GM19395 (cell line): ENCODE results near the gene TMCO2.
"Not testable (repeated sequence)": the region's sequence is repeated elsewhere in the genome, so short reads cannot be mapped to it uniquely, and the experiment has no call there.

Source experiments
- ATAC-seq: cut with Tn5 transposase; IDR thresholded peaks from one replicate; pipeline ENCODE4 v1.9.1; 2021; ENCODE audit warnings: mild to moderate bottlenecking, moderate library complexity; ENCODE audit not compliant: unreplicated experiment

Gene TMCO2

DNA sequence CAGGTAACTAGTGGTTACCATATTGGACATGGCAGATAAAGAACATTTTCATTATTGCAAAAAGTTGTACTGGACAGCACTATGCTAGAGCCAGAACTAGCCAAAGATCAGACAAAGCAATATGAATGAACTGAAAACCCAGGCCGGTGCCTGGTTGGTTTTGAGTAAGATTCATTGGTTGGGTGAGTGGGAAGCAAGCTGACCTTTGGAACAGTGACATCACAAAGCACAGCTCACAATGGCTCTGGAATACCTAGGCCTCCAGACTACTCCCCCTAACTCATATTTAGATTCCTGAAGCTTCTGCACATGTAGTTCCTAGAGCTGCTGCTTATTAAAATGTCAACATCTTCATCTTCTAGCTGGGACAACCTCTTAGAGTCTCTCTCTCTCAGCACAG is at the start of gene TMCO2:
TMCO2 (plus strand) TSS at position 283 of the 400 bp plus-strand sequence; CDS start at position 340, 57 bp downstream.
- no peak for ATAC-seq

DNA sequence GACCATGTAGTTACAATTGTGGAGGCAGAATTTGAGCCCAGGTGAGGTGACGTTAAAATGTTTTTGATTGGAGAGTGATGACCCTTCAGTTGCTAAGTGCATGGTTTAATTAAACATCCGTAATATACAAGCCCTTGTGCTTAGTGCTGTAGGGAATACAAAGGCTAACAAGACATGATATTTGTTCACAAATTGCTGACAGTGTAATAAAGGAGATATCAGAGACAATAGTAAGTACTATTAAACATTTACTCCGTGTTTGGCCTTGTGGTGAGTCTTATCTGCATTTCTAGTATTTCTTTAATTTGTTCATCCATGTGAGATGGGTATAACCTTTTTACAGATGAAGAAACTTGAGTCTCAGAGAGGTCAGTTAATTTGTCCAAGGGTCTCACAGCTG is 48.6 kb upstream of the TMCO2 start:
- ATAC-seq: no peak

DNA sequence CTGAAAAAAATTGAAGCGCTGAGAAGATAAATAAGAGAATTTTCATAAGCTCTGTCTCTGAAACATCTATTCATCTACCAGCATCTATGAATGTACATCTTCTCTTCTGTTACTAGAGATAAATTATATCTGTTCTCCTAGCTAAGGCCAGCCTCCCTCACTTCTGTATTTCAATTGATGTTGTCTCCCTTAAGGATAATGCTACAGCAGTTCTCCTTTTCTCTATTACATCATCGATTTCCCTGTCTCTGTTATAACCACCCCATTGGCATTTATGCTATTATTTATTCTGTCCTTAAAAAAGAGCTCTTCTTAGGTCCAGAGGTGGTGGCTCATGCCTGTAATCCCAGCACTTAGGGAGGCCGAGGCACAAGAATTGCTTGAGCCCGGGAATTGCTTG is 42.9 kb upstream of the TMCO2 start:
- ATAC-seq: no peak

DNA sequence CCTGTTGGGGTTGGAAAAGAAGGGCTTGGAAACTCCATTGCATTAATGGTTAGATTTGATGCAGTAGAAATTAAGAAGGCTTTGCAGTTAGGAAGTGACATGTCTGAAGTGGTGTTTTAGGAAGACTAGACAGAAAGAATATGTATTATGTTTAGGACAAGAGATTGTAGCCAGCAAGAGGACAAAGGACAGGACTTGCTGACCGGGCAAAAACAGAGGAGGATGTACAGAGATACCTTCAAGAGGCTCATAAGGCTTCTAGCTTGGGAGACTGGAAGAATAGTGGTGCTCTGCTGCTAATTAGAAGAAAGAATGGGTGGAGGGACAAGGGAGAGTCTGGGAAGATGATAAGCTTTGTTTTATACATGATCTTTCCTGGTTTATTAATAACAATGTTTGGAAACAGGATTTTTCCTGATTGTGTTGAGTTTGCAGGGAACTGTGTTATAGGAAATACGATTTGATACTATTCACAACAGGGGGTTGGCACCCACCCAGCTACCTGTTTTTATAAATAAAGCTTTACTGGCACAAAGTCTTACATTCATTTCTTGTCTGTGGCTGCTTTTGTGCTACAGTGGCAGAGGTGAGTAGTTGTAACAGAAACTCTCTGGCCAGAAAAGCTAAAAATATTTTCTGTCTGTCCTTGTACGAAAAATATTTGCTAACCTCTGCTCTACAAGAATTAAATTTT is 37.1 kb upstream of the TMCO2 start:
- no peak for ATAC-seq

DNA sequence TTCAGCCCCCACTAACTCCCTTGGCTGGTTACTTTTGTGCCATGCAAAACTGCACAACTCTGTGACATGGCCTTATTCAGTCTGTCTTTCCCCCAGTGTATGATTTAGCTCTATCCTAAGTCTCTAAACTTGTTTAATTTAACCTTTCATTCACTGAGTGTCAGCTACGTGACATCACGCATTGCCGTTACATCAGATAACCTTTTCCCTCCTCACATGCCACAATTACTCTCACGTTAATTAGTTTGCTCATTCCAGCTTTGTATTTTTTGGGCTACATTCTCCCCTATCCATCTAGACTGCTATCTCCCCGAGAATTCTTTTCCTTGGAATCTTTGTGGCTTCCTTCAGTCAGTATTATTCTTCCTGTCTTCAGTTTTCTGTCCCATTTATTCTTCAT is 29.4 kb upstream of the TMCO2 start:
- ATAC-seq: no peak

DNA sequence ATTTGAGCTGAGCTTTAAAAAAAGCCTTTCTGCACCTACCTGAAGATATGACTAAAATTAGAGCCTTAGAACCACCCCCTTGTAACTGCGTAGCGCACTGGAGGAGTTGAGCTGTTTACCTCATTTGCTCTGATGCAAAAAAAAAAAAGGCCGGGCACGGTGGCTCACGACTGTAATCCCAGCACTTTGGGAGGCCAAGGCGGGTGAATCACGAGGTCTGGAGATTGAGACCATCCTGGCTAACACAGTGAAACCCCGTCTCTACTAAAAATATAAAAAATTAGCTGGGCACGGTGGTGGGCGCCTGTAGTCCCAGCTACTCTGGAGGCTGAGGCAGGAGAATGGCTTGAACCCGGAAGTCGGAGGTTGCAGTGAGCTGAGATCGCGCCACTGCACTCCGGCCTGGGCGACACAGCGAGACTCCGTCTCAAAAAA is 26.2 kb upstream of the TMCO2 start:
- ATAC-seq: not testable (repeated sequence)

DNA sequence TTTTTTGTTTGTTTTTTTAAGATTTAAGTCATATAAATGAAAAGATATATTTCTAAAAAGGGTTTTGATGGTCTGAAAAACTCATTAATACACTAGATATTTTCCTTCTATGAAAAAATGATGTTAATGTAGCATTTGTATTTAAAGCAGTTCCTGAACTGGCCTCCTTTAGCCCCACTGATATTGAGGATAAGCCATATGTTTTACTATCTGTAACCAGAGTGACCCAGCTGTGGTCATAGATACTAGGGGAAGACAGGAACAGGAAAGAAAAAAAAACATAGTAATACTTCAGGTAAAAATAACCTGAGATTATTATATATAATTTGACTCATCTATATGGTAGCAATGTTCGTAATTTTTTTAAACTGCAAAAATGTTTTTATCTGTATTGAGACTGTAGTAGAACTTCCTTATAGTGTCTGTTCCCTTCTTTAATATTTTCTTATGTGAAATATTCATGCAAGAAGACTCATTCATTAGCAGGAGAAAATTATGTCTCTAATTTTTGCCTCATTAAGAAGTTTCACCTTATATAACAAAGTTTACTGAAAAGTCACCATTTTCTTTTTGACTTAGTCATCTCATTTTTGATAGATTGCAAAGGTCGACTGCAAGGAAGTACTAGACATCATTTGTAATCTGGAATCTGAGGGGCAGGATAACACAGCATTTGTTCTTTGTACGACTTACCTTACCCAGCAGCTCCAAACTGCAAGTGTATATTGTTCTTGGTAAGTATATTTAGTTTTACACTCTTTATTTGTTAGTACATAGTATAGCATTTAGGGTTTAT is 25.6 kb upstream of the TMCO2 start:
- ATAC-seq: no peak

DNA sequence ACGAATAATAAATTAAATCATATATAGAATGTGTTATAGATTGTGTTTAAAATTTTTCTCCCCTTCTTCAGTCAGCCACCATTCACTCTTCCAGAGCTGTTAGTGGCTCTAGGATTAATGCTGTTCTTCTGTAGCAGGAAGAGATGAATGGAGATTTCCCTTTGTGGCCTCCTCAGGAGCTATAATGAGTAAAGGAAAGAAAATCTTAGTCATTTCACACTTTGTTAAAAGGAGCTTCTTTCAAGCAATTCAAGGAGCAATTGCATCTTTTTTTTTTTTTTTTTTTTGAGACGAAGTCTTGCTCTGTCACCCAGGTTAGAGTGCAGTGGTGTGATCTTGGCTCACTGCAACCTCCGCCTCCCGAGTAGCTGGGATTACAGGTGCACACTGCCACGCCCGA is 23.7 kb upstream of the TMCO2 start:
- ATAC-seq: no peak

DNA sequence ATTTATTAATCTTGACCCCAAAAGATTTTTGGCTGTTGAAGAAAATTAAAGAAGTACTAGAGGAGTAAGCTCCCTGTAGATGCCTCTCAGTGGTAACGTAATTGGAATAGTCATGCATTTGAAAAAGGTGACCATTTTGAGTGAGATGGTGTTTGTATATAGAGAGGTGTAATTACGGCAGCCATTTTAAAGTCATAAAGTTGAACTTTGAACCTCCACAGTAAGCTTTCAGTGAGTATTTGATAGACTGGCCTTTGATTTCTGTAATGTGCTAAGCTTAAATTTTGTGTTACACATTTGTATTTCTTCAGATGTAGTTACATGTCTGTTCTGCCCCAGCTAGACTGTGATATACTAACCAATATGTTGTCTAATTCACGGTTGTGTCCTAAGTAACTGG is 21.5 kb upstream of the TMCO2 start:
- no peak for ATAC-seq

DNA sequence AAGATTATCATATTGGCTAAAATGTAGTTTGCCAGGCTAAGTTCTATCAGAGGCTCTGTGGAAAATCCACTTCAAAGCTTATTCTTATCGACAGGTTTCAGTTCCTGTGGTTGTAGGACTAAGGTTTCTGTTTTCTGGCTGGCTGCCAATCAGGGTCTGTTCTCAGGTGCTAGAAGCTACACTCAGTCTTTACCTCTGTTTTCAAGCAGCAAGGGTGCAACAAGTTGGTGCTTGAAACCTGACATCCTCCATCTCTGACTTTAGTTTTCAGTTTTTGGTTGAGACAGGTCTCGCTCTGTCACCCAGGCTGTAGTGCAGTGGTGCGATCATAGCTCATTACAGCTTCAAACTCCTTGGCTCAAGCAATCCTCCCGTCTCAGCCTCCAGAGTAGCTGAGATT is 15.3 kb upstream of the TMCO2 start:
- ATAC-seq: peak; percentile 95

DNA sequence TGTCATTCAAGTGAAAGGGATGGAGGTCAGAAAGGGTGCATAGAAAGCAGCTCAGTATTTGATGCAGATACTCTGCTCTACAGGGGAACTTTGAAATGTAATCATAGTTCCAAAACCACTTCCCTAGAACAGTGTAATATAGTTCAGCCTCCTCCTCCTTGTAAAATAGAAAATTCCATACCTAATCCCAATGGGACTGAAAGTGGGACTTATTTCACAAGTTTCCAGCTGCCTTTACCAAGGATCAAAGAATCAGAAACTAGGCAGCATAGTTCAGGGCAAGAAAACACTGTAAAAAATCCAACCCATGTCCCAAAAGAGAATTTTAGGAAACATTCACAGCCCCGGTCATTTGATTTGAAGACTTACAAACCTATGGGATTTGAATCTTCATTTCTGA is 8.1 kb upstream of the TMCO2 start:
- ATAC-seq: no peak

DNA sequence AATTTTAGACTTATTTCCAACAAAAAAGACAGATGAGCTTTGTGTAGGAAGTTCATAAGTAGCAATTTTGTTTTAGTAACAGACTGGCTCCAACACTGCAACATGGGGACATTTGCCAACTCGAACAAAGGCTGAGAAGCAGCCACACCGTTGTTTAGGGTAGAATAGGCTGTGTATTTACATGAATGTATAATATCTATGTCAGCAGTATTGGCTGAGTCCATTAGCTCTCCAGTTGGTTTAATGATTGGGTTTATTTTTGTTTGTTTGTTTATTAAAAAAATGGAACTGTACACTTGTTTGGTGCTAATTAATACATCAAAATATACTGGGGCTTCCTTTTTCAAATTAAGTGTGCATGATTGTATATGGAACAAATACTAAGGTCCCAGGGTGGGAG is 7.3 kb upstream of the TMCO2 start:
- ATAC-seq: no peak

DNA sequence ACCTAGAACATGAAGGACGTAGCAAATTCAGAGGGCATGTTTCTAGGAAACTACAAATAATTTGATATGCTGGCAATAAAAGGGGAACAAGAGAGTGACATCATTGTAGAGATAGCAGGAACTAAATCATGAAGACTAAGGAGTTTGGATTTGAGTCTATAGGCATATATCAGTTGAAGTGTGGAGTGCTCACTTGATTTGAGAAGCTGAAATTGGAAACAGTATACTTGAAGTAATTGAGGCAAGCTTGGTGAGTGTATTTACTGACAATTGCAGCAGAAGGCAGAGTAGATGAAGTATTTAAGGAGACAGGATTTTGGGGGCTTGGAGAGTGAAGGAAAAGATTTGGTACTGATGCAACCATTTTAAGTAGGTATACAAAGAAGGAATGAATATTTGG is 6.4 kb upstream of the TMCO2 start:
- peak; percentile 6 for ATAC-seq

DNA sequence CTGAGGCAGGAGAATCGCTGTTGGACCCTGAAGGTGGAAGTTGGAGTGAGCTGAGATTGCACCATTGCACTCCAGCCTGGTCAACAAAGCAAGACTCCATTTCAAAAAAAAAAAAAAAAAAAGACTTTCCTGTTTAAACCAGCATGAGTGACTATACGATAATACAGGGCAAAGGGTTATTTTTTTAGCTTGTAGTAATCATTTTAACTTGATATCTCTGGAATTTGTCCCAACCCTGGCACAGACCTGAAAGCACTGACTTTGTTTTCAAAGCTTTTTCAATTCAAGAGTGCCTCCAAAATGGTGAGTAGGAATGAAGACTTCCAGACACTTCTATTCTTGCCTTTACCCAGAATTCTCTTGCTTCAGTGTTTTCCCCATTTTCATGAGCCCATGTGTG is 4.4 kb upstream of the TMCO2 start:
- ATAC-seq: no peak

DNA sequence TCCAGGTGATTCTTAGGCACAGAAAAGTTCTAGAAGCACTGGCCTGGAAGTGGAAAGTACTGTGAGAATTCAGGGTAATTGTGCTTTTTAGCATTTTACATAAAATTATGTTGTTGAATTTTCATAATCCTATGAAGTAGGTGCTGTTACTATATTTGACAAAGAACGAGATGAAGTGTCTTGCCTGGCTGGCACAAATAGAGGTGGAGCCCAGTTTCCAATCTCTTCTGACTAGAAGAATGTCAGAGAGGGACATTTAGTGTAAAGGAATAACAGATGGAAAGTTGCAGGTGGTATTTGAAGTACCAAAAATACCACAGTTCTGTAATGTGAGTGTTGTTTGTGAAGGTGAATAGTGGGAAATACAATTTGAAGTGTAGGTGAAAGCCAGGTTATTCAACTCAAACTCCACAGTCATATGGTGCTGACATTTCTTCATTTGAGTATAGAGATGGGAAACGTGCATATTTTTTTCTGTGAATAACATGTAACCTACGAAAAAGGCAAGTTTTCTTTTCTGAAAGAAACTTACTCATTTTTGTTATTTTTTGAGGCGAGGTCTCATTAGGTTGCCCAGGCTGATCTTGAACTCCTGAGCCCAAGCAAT is 3.5 kb upstream of the TMCO2 start:
- no peak for ATAC-seq

DNA sequence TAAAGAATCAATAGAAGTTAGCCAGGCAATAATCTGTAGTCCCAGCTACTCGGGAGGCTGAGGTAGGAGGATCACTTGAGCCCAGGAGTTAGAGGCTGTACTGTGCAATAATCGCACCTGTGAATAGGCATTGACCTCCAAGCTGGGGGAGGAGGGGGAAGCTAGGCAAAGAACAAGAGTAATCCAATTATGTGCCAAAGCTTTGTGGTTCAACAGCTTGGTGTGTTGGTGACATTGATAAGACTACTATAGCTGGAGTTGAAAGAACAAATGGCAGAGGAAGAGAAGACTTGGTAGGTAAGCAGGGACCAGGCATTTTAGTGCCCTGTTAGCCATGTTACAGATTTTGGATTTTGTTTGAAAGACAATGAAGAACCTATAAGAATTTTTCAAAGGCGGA is 2.1 kb upstream of the TMCO2 start:
- no peak for ATAC-seq

DNA sequence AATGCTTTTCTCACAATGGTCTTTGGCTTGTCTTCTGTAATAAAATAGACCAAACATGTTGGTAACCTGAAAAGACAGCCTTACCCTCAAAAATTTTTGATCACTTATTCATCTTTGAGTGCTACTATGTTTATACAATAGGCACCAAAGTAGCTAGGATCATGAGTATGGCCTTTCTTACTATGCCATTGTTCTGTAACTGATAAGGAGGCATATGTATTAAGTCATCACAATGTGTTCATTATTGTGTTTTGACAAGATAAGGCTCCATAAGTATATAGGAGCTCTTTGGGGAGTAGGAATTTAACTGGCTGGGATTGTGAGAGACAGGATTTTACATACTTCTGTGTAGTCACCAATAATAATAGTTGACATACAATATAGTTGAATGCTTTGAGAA is 675 bp downstream of the TMCO2 start:
- no peak for ATAC-seq

DNA sequence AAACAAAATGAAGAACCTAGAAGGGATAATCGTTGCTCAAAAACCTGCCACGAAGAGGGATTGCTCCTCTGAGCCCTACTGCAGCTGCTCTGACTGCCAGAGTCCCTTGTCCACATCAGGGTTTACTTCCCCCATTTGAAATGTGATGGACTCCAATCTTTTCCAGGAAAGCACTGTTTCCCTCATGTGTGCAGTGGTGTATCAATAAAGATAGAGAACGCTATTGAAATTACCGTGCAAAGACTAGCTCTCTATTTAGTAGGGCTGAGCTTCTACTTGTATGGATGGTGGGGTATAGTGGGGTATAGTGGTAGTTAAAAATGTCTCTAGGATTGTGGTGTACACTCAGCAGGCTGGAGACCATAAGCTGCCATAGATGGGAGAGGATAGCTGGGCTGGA is 3.7 kb downstream of the TMCO2 start:
- no peak for ATAC-seq

DNA sequence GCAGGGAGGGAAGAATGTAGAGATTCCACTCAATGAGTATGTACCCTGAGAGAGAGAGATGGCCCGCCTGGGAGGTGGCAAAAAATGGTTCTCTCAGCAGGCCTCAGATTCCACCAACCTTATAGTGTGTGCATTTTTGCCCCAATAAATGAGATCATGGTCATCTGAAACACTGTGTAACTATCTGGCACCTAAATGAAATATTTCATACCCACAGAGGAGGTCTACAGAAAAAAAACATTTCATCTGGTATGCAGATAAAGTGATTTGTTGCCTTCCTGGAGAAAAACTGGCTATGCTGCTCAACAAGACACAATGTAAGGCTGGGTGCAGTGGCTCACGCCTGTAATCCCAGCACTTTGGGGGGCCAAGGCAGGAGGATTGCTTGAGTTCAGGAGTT is 4.9 kb downstream of the TMCO2 start:
- no peak for ATAC-seq

DNA sequence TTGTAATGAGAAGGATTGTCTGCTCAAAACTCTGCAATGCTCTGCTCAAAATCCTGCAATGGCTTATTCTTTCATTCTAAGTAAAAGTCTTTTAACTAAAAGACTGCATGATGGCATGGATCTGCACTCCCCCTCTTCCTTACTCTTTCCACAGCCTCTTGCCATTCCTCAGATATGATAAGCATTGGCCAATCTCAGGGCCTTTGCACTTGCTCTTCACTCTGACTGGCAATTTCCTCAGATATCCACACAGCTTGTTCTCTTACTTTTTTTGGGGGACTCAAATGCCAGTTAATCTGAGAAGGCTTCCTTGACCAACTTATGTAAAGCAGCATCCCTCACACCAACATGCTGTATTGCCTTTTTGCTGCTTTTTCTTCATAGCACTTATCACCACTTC is 7.5 kb downstream of the TMCO2 start:
- ATAC-seq: no peak

DNA sequence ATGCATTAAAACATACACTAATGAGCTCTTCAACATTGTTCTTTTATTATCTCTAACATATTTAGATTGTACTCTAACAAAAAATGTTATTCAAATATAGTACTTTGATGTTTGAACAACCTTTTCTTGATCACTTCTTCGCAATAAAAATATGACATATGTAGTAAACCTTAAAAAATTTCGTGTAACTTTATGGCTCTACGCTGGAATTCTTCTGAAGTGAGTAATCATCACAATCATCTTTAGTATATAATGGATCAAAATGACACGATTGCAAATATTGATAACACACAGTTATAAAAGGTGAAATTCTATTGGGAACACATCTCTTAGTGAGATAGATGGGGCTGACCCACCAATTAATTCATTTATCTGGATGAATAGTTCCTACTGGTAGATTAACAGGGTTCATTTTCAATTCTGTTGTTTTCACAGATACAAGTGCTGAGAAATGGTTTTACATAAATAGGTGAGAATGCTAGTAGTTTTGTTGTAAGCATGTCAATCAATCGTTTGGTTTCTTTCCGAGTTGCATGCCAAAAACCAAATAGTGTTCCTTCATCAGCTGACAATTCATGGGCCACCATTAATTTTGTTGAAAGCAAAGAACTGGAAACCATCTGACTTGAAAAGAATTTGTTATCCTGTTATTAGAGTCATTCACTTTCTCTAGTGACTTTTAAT is 8.8 kb downstream of the TMCO2 start:
- no peak for ATAC-seq

DNA sequence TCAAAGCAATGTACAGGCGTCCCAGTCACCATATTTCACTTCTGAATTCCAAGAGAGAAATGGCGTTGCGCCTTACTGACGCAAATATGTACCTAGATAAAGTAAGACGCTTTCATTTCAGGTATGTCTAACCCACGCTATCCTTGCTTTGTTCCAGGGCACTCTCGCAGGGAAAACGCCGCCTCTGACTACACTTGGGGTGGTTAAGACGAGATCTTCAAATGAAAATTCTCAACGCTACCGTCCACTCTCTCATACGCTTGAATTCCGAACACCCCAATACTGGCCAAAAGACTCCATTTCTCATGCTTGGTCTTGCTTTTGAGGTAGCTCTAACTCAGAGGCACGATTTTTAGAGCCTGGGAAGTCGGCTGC is 9.6 kb downstream of the TMCO2 start:
- ATAC-seq: peak; percentile 19
